ENCODE results near the gene LGALS9. TPM values are rescaled to one million over a fixed set of nuclear protein-coding genes. Genes with fewer than 3 reads are reported as not detected.
"Not testable (repeated sequence)": the region's sequence is repeated elsewhere in the genome, so short reads cannot be mapped to it uniquely, and the experiment has no call there.

The LGALS9 gene
- total and polyA plus RNA-seq, 2 experiments from 2014 or later = 3.2 to 4.1 TPM

DNA sequence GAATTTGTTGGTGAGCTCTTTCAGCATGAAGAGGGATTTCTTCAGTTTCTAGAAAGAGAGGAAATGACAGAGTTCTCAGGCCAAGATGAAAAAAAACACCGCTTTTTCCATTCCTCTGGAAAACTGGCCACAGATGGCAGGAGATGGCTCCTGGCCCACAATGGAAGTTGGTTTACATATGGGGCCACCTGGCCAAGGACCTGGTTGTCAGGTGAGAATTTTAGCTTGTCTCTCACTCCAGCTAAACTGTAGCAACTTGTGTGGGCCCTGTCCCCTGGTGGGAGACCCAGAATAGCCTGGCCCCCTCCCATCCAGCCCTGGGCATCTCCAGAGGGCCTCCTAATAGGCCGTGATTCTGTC lies 33.6 kb downstream of the LGALS9 start:
- 11% methylated on average over 2 of the region's 2 CpGs for WGBS, 2 experiments (ENCODE audit: low coverage in 1 of 2, low lambda C conversion rate in 2 of 2, missing lambda C conversion rate in 2 of 2)
- Histone ChIP-seq H2AFZ (no peak overlapping the region), H3F3A (ENCODE audit: insufficient read depth) (no peaks in the 10 kb centered on the region), H3K9ac (no peak overlapping the region), H3K27me3 (replicated peaks; ENCODE audit: insufficient read depth) (no peaks in the 10 kb centered on the region), H3K4me1 (ENCODE audit: insufficient read depth) (no peaks in the 10 kb centered on the region), H3K36me3 (ENCODE audit: low read depth) (no peaks in the 10 kb centered on the region), H3K4me3 (no peak overlapping the region), H4K20me1 (ENCODE audit: insufficient read depth) (no peaks in the 10 kb centered on the region), H3K4me2 (ENCODE audit: unreplicated experiment) (no peak overlapping the region), H3K9me3 (ENCODE audit: low read depth) (no peaks in the 10 kb centered on the region), H3K79me2 (ENCODE audit: insufficient read depth) (no peaks in the 10 kb centered on the region), H3K9me2 (ENCODE audit: insufficient read depth) (no peaks in the 10 kb centered on the region), H3K27ac (no peak overlapping the region)
- no peak for DNase-seq
- in situ Hi-C loops (cut with MboI) = no loop called here
- TF ChIP-seq EZH2 (IDR thresholded peaks at IDR 0.05; ENCODE audit: insufficient read depth, poor library complexity, severe bottlenecking) = no peak
- no peak for TF ChIP-seq EZH2phosphoT487 (IDR thresholded peaks at IDR 0.05; ENCODE audit: insufficient read depth, low read depth)

DNA sequence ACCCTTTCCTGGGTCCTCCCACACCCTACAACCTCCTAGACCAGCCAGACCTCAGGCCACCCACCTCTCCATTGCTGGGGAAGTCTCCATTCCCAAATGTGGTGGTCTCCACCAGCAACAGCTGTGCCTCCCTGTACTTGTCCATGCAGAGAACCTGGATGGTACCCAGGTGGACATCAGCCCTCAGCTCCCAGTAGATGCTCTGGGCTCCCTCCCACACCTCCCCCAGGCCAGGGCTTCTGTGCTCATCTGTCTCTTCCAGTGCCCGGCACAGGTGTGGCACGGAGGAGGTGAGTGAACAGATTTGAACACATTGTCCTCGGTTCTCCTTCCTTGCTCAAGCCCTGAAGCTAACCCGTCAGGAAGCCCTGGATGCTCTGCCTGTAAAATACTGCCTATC lies 34.6 kb downstream of the LGALS9 start:
- no peaks in the 10 kb centered on the region for H3K27me3 ChIP-seq (replicated peaks; ENCODE audit: insufficient read depth)
- no peak for DNase-seq
- in situ Hi-C loops (cut with MboI) = no loop called here

DNA sequence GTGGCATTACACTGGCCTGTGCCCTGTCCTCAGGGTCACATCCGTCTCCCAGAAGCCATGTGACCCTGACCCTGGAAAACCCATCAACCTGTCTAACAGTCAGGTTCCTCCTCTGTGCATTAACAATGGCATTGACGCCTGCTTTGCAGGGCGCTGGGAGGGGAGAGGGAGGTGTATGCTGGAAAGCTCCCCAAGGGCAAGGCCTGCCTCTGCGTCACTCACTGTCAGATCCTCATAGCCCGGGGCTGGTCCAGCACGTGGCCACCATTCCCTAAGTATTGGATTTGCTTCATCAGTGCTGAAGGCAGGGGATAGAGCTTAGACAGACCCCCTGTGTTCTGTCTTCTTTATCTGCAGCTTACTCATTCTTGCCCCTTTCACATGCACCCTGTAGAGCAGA lies 35.3 kb downstream of the LGALS9 start:
- H3K9me2 ChIP-seq (ENCODE audit: insufficient read depth); H3K4me2 ChIP-seq (ENCODE audit: unreplicated experiment); H3K36me3 ChIP-seq (ENCODE audit: low read depth); H3K27ac ChIP-seq; DNase-seq; H3K9ac ChIP-seq; H2AFZ ChIP-seq; H3K4me3 ChIP-seq; H3K4me1 ChIP-seq (ENCODE audit: insufficient read depth); H3K9me3 ChIP-seq (ENCODE audit: low read depth); H3K79me2 ChIP-seq (ENCODE audit: insufficient read depth); H3K27me3 ChIP-seq (replicated peaks; ENCODE audit: insufficient read depth); H4K20me1 ChIP-seq (ENCODE audit: insufficient read depth); in situ Hi-C loops (cut with MboI); H3F3A ChIP-seq (ENCODE audit: insufficient read depth): not testable (repeated sequence)
- WGBS, 2 experiments (ENCODE audit: low coverage in 1 of 2, low lambda C conversion rate in 2 of 2, missing lambda C conversion rate in 2 of 2) = 56 to 65% methylated on average over 6 of the region's 6 CpGs

More for the DNA sequence above, 34.6 kb downstream of the LGALS9 start:
- Histone ChIP-seq H2AFZ (no peak overlapping the region), H3K4me3 (no peak overlapping the region), H3K9me2 (ENCODE audit: insufficient read depth) (no peaks in the 10 kb centered on the region), H3K36me3 (ENCODE audit: low read depth) (no peaks in the 10 kb centered on the region), H3K4me2 (ENCODE audit: unreplicated experiment) (no peak overlapping the region), H3K9ac (no peak overlapping the region), H3F3A (ENCODE audit: insufficient read depth) (no peaks in the 10 kb centered on the region), H4K20me1 (ENCODE audit: insufficient read depth) (no peaks in the 10 kb centered on the region), H3K27ac (no peak overlapping the region), H3K79me2 (ENCODE audit: insufficient read depth) (no peaks in the 10 kb centered on the region), H3K4me1 (ENCODE audit: insufficient read depth) (no peaks in the 10 kb centered on the region), H3K9me3 (ENCODE audit: low read depth) (no peaks in the 10 kb centered on the region)
- no peak for TF ChIP-seq EZH2phosphoT487 (IDR thresholded peaks at IDR 0.05; ENCODE audit: insufficient read depth, low read depth)
- WGBS, 2 experiments (ENCODE audit: low coverage in 1 of 2, low lambda C conversion rate in 2 of 2, missing lambda C conversion rate in 2 of 2) = 47 to 50% methylated on average over 4 of the region's 4 CpGs

DNA sequence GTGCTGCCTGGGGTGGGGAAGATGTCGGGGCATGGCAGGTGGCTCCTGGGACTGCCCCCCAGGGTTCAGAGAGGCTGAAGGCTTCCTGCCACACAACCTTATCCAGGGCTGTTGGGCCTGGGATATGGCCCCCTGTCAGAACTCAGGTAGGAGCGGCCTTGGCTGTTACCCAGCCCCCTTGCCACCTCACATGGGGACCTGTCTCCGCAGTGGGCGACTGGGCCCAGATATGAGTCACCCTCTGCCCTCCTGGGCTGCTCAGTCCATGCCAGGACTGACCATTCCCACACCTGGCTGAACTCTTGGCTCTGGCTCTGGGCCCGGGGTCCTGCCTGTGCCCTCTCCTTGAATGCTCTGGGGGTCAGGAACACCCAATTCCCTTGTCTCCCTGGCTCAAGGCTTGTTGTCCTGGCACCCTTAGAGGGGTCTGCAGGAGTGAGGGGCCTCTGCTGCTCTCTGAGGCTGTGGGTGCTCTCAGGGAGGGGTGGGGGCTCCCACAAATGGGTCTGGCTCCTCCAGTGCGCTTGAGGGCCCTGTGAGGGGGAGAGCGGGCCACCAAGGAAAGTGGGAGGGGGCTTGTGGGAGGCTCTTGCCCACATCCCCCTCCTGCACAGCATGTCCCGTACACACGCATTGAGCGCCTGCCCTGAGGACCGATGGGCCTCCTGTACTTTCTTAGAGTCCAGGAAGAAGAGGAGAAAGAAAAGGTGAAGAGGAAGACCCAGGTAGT lies 36.0 kb downstream of the LGALS9 start:
- no peaks in the 10 kb centered on the region for H4K20me1 ChIP-seq (ENCODE audit: insufficient read depth)
- H3K4me1 ChIP-seq (ENCODE audit: insufficient read depth) = no peaks in the 10 kb centered on the region
- H3K27me3 ChIP-seq (replicated peaks; ENCODE audit: insufficient read depth) = no peaks in the 10 kb centered on the region
- no peak overlapping the region for H3K4me2 ChIP-seq (ENCODE audit: unreplicated experiment)
- H3K27ac ChIP-seq = no peak overlapping the region
- no peaks in the 10 kb centered on the region for H3K9me2 ChIP-seq (ENCODE audit: insufficient read depth)
- no peaks in the 10 kb centered on the region for H3K36me3 ChIP-seq (ENCODE audit: low read depth)
- H3K9ac ChIP-seq = no peak overlapping the region
- no peaks in the 10 kb centered on the region for H3F3A ChIP-seq (ENCODE audit: insufficient read depth)
- TF ChIP-seq EZH2phosphoT487 (IDR thresholded peaks at IDR 0.05; ENCODE audit: insufficient read depth, low read depth) = no peak
- in situ Hi-C loops (cut with MboI) = no loop called here
- DNase-seq = no peak
- 60 to 67% methylated on average over 10 to 11 of the region's 11 CpGs for WGBS, 2 experiments (ENCODE audit: low coverage in 1 of 2, low lambda C conversion rate in 2 of 2, missing lambda C conversion rate in 2 of 2)
- H2AFZ ChIP-seq = no peak overlapping the region
- no peaks in the 10 kb centered on the region for H3K79me2 ChIP-seq (ENCODE audit: insufficient read depth)
- no peak overlapping the region for H3K4me3 ChIP-seq
- H3K9me3 ChIP-seq (ENCODE audit: low read depth) = no peaks in the 10 kb centered on the region
